Uterus (tissue), 4 donors: ENCODE measurements around the gene LMO7. TPM values are rescaled to one million over a fixed set of nuclear protein-coding genes. Genes with fewer than 3 reads are reported as not detected.

Source experiments
- DNase-seq, 2 donors: peaks; one replicate each; pipeline ENCODE4 v3.0.0-alpha.2; 2019 to 2020
- H3K27ac ChIP-seq, 2 donors: fragments of 200-600 bp; sonication (generic); 1 replicate in 1 of 2; 2 replicates in 1 of 2; pipeline ENCODE4 v1.5.1; 2016 to 2018
- H3K27me3 ChIP-seq, 2 donors: fragments of 200-600 bp; sonication (generic); one replicate each; pipeline ENCODE4 v1.5.1; 2018 to 2019; ENCODE audit warnings: control low read depth in 1 of 2
- H3K36me3 ChIP-seq, 2 donors: fragments of 200-600 bp; sonication (generic); one replicate each; pipeline ENCODE4 v1.5.1; 2019; ENCODE audit warnings: control low read depth in 1 of 2
- H3K4me1 ChIP-seq, 2 donors: fragments of 200-600 bp; sonication (generic); one replicate each; pipeline ENCODE4 v1.5.1; 2018 to 2019; ENCODE audit warnings: control low read depth in 1 of 2
- H3K4me3 ChIP-seq, 2 donors: fragments of 200-600 bp; sonication (generic); 1 replicate in 1 of 2; 2 replicates in 1 of 2; pipeline ENCODE4 v1.5.1; 2018 to 2019; ENCODE audit warnings: mild to moderate bottlenecking in 1 of 2
- H3K9me3 ChIP-seq, 2 donors: fragments of 200-600 bp; sonication (generic); one replicate each; pipeline ENCODE4 v1.5.1; 2019; ENCODE audit warnings: control low read depth in 1 of 2
- CTCF ChIP-seq, 4 experiments: fragments of 200-600 bp in 2 of 4; fragments of 450-650 bp in 2 of 4; sonication (generic) in 2 of 4; IDR thresholded peaks; one replicate each; pipeline ENCODE4 v1.5.1; 2016 to 2019; ENCODE audit warnings: antibody characterized with exemption in 4 of 4, mild to moderate bottlenecking in 2 of 4, moderate library complexity in 1 of 4
- POLR2A ChIP-seq, 2 donors: fragments of 450-650 bp; IDR thresholded peaks; one replicate each; pipeline ENCODE4 v1.6.1; 2016; ENCODE audit warnings: antibody characterized with exemption in 2 of 2, mild to moderate bottlenecking in 1 of 2, moderate library complexity in 1 of 2
- intact Hi-C: fragments of 100-400 bp; cut with DNase I; formaldehyde crosslinking; loops from one replicate; pipeline ENCODE4 v1.15.1; 2023; ENCODE audit warnings: low total_unique reads
- total RNA-seq, 4 donors: library from RNA; depleted of rRNA in 3 of 4; stranded (reverse); fragments of >200 nt in 3 of 4; gene quantifications; one replicate each; pipeline versions ENCODE4 v1.1.0 to v1.2.4, GENCODE V29; 2014 to 2023
- donor health status: DM: yes; HTN: yes; CAD: no.

LMO7 gene
- total RNA-seq, 4 donors from 2014 or later = 2.6 to 55.4 (median 24.2) TPM

- H3K4me1 ChIP-seq = no peaks in the 10 kb centered on the region
- intact Hi-C loops = no loop called here
- no peak for DNase-seq
- TF ChIP-seq POLR2A (IDR thresholded peaks at IDR 0.05) (no peak), CTCF (IDR thresholded peaks at IDR 0.05) (no peak)
- H3K27ac ChIP-seq = no peak overlapping the region
- H3K9me3 ChIP-seq = no peaks in the 10 kb centered on the region
- H3K4me3 ChIP-seq = no peak overlapping the region
- H3K36me3 ChIP-seq = no peaks in the 10 kb centered on the region
- no peaks in the 10 kb centered on the region for H3K27me3 ChIP-seq
These were observed 16.6 kb downstream of the LMO7 start for GRCh38 chr13:75652726-75653125.

GRCh38 chr13:75656425-75656989 lies 20.4 kb downstream of the LMO7 start:
- no peaks in the 10 kb centered on the region for H3K36me3 ChIP-seq
- no peak for TF ChIP-seq POLR2A (IDR thresholded peaks at IDR 0.05)
- no peaks in the 10 kb centered on the region for H3K4me1 ChIP-seq
- intact Hi-C loops = no loop called here
- no peak overlapping the region for H3K4me3 ChIP-seq
- no peak for DNase-seq
- no peaks in the 10 kb centered on the region for H3K27me3 ChIP-seq
- H3K27ac ChIP-seq = no peak overlapping the region
- H3K9me3 ChIP-seq = no peaks in the 10 kb centered on the region

- Histone ChIP-seq H3K4me3 (no peak overlapping the region), H3K36me3 (no peaks in the 10 kb centered on the region), H3K9me3 (no peaks in the 10 kb centered on the region), H3K4me1 (no peaks in the 10 kb centered on the region), H3K27me3 (no peaks in the 10 kb centered on the region), H3K27ac (no peak overlapping the region)
- DNase-seq = no peak
- intact Hi-C loops = no loop called here
- TF ChIP-seq CTCF (IDR thresholded peaks at IDR 0.05) (no peak), POLR2A (IDR thresholded peaks at IDR 0.05) (no peak)
These were observed 21.0 kb downstream of the LMO7 start for GRCh38 chr13:75657111-75657510.

- H3K36me3 ChIP-seq = no peaks in the 10 kb centered on the region
- no peak overlapping the region for H3K4me3 ChIP-seq
- intact Hi-C loops = no loop called here
- H3K4me1 ChIP-seq = no peaks in the 10 kb centered on the region
- no peak overlapping the region for H3K27ac ChIP-seq
- no peak for DNase-seq
- H3K27me3 ChIP-seq = no peaks in the 10 kb centered on the region
- no peaks in the 10 kb centered on the region for H3K9me3 ChIP-seq
- TF ChIP-seq CTCF (IDR thresholded peaks at IDR 0.05) (no peak), POLR2A (IDR thresholded peaks at IDR 0.05) (no peak)
These were observed 24.6 kb downstream of the LMO7 start for GRCh38 chr13:75660694-75661093.

GRCh38 chr13:75661443-75661842 lies 25.3 kb downstream of the LMO7 start:
- intact Hi-C loops = no loop called here
- H3K27ac ChIP-seq = no peak overlapping the region
- no peaks in the 10 kb centered on the region for H3K9me3 ChIP-seq
- TF ChIP-seq CTCF (IDR thresholded peaks at IDR 0.05) = no peak
- TF ChIP-seq POLR2A (IDR thresholded peaks at IDR 0.05) = no peak
- H3K4me3 ChIP-seq = no peak overlapping the region
- H3K27me3 ChIP-seq = no peaks in the 10 kb centered on the region
- no peaks in the 10 kb centered on the region for H3K36me3 ChIP-seq
- no peaks in the 10 kb centered on the region for H3K4me1 ChIP-seq
- no peak for DNase-seq
